SIG-M5 treated with dmso at 0.1 percent for 504 hours (cell line): ENCODE measurements around the gene CCDC85C.

Experiments used
- DNase-seq: peaks from one replicate; lab custom pipeline; 2025; ENCODE audit not compliant: unreplicated experiment; lab: John Stamatoyannopoulos, UW

CCDC85C gene

GRCh38 chr14:99479906-99480869 is 123.8 kb downstream of the CCDC85C start, which contains the start of gene SETD3:
Gene SETD3 (minus strand): TSS chr14:99480859. CDS start chr14:99465805, 15,054 bp downstream.
- DNase-seq, result peak; percentile 35

GRCh38 chr14:99479160-99479905 is 124.7 kb downstream of the CCDC85C start:
- DNase-seq, result no peak

- no peak for DNase-seq
Observed at GRCh38 chr14:99478128-99478527, 125.9 kb downstream of the CCDC85C start.

- DNase-seq, result peak; percentile 79
Observed at GRCh38 chr14:99476864-99477263, 127.1 kb downstream of the CCDC85C start.

- no peak for DNase-seq
Observed at GRCh38 chr14:99475660-99476059, 128.3 kb downstream of the CCDC85C start.

GRCh38 chr14:99475179-99475578 is 128.8 kb downstream of the CCDC85C start:
- DNase-seq, result peak; percentile 8

- DNase-seq, result no peak
Observed at GRCh38 chr14:99473458-99473857, 130.5 kb downstream of the CCDC85C start.

- no peak for DNase-seq
Observed at GRCh38 chr14:99472937-99473336, 131.1 kb downstream of the CCDC85C start.

GRCh38 chr14:99471731-99472130 is 132.3 kb downstream of the CCDC85C start:
- DNase-seq, result no peak

- DNase-seq, result no peak
Observed at GRCh38 chr14:99468836-99469592, 135.0 kb downstream of the CCDC85C start.

GRCh38 chr14:99468081-99468480 is 135.9 kb downstream of the CCDC85C start:
- no peak for DNase-seq

- no peak for DNase-seq
Observed at GRCh38 chr14:99467336-99468078, 136.5 kb downstream of the CCDC85C start.

- DNase-seq, result no peak
Observed at GRCh38 chr14:99466758-99467157, 137.2 kb downstream of the CCDC85C start.

GRCh38 chr14:99465288-99465687 is 138.7 kb downstream of the CCDC85C start:
- no peak for DNase-seq

GRCh38 chr14:99463974-99464373 is 140.0 kb downstream of the CCDC85C start:
- no peak for DNase-seq

GRCh38 chr14:99462210-99462609 is 141.8 kb downstream of the CCDC85C start:
- no peak for DNase-seq

GRCh38 chr14:99461411-99462085 is 142.5 kb downstream of the CCDC85C start:
- no peak for DNase-seq

GRCh38 chr14:99460793-99461192 is 143.2 kb downstream of the CCDC85C start:
- no peak for DNase-seq

- no peak for DNase-seq
Observed at GRCh38 chr14:99459481-99460100, 144.4 kb downstream of the CCDC85C start.
